Measurements from ENCODE around the gene DENND11. TPM values are rescaled to one million over a fixed set of nuclear protein-coding genes. Genes with fewer than 3 reads are reported as not detected.

Gene DENND11
- total RNA-seq, 1 donor, result 7.6 TPM

- Histone ChIP-seq H3K4me3 (ENCODE audit: insufficient read depth, low read length) (peak overlapping the region; percentile 91), H2AFZ (ENCODE audit: low read length) (no peak overlapping the region), H3K36me3 (ENCODE audit: insufficient read depth, low read length) (peaks cover 46% of the 10 kb centered on the region), H3K27ac (ENCODE audit: low read depth, low read length) (no peak overlapping the region), H3K4me1 (ENCODE audit: insufficient read depth, low read length) (peaks cover 18% of the 10 kb centered on the region), H3K27me3 (ENCODE audit: insufficient read depth, low read length) (no peaks in the 10 kb centered on the region), H3K9me3 (ENCODE audit: low read depth, low read length) (no peaks in the 10 kb centered on the region), H3K4me2 (ENCODE audit: insufficient read depth, low read length) (peak overlapping the region; percentile 95), H4K20me1 (ENCODE audit: insufficient read depth, low read length) (no peaks in the 10 kb centered on the region), H3K79me2 (ENCODE audit: insufficient read depth, low read length) (peaks cover 36% of the 10 kb centered on the region)
- DNase-seq (ENCODE audit: insufficient read length, low spot score, missing footprints), result no peak
- TF ChIP-seq CTCF (IDR thresholded peaks at IDR 0.05; ENCODE audit: extremely low read depth, low read depth, low read length), result no peak
These were observed 37.3 kb upstream of the DENND11 start for GRCh38 chr7:141739250-141739649.

GRCh38 chr7:141738592-141739013 is 36.6 kb upstream of the DENND11 start:
- DNase-seq (ENCODE audit: insufficient read length, low spot score, missing footprints), result no peak
- no peak for TF ChIP-seq CTCF (IDR thresholded peaks at IDR 0.05; ENCODE audit: extremely low read depth, low read depth, low read length)
- Histone ChIP-seq H3K4me3 (ENCODE audit: insufficient read depth, low read length) (peak overlapping the region; percentile 91), H3K4me1 (ENCODE audit: insufficient read depth, low read length) (peaks cover 18% of the 10 kb centered on the region), H3K27ac (ENCODE audit: low read depth, low read length) (peak overlapping the region; percentile 84), H3K4me2 (ENCODE audit: insufficient read depth, low read length) (peak overlapping the region; percentile 95), H3K36me3 (ENCODE audit: insufficient read depth, low read length) (peaks cover 39% of the 10 kb centered on the region), H4K20me1 (ENCODE audit: insufficient read depth, low read length) (no peaks in the 10 kb centered on the region), H3K79me2 (ENCODE audit: insufficient read depth, low read length) (peaks cover 36% of the 10 kb centered on the region), H3K9me3 (ENCODE audit: low read depth, low read length) (no peaks in the 10 kb centered on the region), H2AFZ (ENCODE audit: low read length) (peak overlapping the region; percentile 98), H3K27me3 (ENCODE audit: insufficient read depth, low read length) (no peaks in the 10 kb centered on the region)

GRCh38 chr7:141737836-141738591 is 36.0 kb upstream of the DENND11 start, which contains the start of gene SSBP1:
TSS of gene SSBP1 (plus strand) at chr7:141738358. CDS start at chr7:141739167, 809 bp downstream.
- peak; percentile 93 for DNase-seq (ENCODE audit: insufficient read length, low spot score, missing footprints)
- no peaks in the 10 kb centered on the region for H3K27me3 ChIP-seq (ENCODE audit: insufficient read depth, low read length)
- H3K27ac ChIP-seq (ENCODE audit: low read depth, low read length), result peak within 1 kb of the TSS; percentile 84
- peak within 1 kb of the TSS; percentile 95 for H3K4me2 ChIP-seq (ENCODE audit: insufficient read depth, low read length)
- H3K79me2 ChIP-seq (ENCODE audit: insufficient read depth, low read length), result peaks cover 36% of the 10 kb centered on the region
- peaks cover 33% of the 10 kb centered on the region for H3K36me3 ChIP-seq (ENCODE audit: insufficient read depth, low read length)
- H3K4me1 ChIP-seq (ENCODE audit: insufficient read depth, low read length), result peaks cover 18% of the 10 kb centered on the region
- peak within 1 kb of the TSS; percentile 91 for H3K4me3 ChIP-seq (ENCODE audit: insufficient read depth, low read length)
- TF ChIP-seq CTCF (IDR thresholded peaks at IDR 0.05; ENCODE audit: extremely low read depth, low read depth, low read length), result peak; percentile 90
- H2AFZ ChIP-seq (ENCODE audit: low read length), result peak within 1 kb of the TSS; percentile 99
- H3K9me3 ChIP-seq (ENCODE audit: low read depth, low read length), result no peaks in the 10 kb centered on the region
- H4K20me1 ChIP-seq (ENCODE audit: insufficient read depth, low read length), result no peaks in the 10 kb centered on the region

- H3K4me2 ChIP-seq (ENCODE audit: insufficient read depth, low read length), result peak overlapping the region; percentile 95
- H2AFZ ChIP-seq (ENCODE audit: low read length), result peak overlapping the region; percentile 99
- H3K79me2 ChIP-seq (ENCODE audit: insufficient read depth, low read length), result peaks cover 36% of the 10 kb centered on the region
- peak overlapping the region; percentile 84 for H3K27ac ChIP-seq (ENCODE audit: low read depth, low read length)
- no peak for DNase-seq (ENCODE audit: insufficient read length, low spot score, missing footprints)
- no peaks in the 10 kb centered on the region for H3K9me3 ChIP-seq (ENCODE audit: low read depth, low read length)
- H3K36me3 ChIP-seq (ENCODE audit: insufficient read depth, low read length), result peaks cover 31% of the 10 kb centered on the region
- H3K27me3 ChIP-seq (ENCODE audit: insufficient read depth, low read length), result no peaks in the 10 kb centered on the region
- H3K4me3 ChIP-seq (ENCODE audit: insufficient read depth, low read length), result peak overlapping the region; percentile 91
- peaks cover 18% of the 10 kb centered on the region for H3K4me1 ChIP-seq (ENCODE audit: insufficient read depth, low read length)
- no peaks in the 10 kb centered on the region for H4K20me1 ChIP-seq (ENCODE audit: insufficient read depth, low read length)
- TF ChIP-seq CTCF (IDR thresholded peaks at IDR 0.05; ENCODE audit: extremely low read depth, low read depth, low read length), result no peak
These were observed 35.3 kb upstream of the DENND11 start for GRCh38 chr7:141737118-141737835.

All from osteoblast (primary cell).